IMR-90 (cell line): ENCODE data around the gene POU2F1. TPM values are rescaled to one million over a fixed set of nuclear protein-coding genes. Genes with fewer than 3 reads are reported as not detected.

Experiments
- ATAC-seq: fragments of 200-7000 bp; cut with Tn5 transposase; 2 replicates; pipeline ENCODE4 v1.9.1; 2020; ENCODE audit warnings: low read depth, mild to moderate bottlenecking, moderate library complexity
- BruUV-seq: library from RNA; stranded (reverse); fragments of 400-500 nt; replicated peaks from 2 replicates; lab custom pipeline; 2021; lab: Mats Ljungman, UMichigan
- CTCF ChIA-PET: fragments of 300-600 bp; formaldehyde crosslinking; extraction: SDS; loops from one replicate; lab custom pipeline; 2021; ENCODE audit warnings: antibody characterized with exemption; lab: Yijun Ruan, JAX
- POLR2A ChIA-PET: fragments of 300-600 bp; sonication (Branson Sonifier 250); formaldehyde crosslinking; loops from one replicate; lab custom pipeline; 2022; ENCODE audit warnings: antibody characterized with exemption; ENCODE audit not compliant: unreplicated experiment; lab: Charles Lee
- DNase-seq: peaks from one replicate; pipeline ENCODE4 v3.0.0; 2013
- H2AFZ ChIP-seq: replicated peaks from 2 replicates; pipeline ENCODE3; 2013; ENCODE audit warnings: low read length, mild to moderate bottlenecking; ENCODE audit not compliant: poor library complexity
- H2AK5ac ChIP-seq: 2 replicates; pipeline ENCODE4 v1.6.1; 2013; ENCODE audit warnings: low read depth, low read length, inconsistent platforms
- H2AK9ac ChIP-seq: replicated peaks from 2 replicates; pipeline ENCODE3; 2013; ENCODE audit warnings: mild to moderate bottlenecking, low read depth, low read length, moderate library complexity; ENCODE audit not compliant: poor library complexity
- H2BK120ac ChIP-seq: 2 replicates; pipeline ENCODE4 v1.6.1; 2013; ENCODE audit warnings: low read depth, low read length, inconsistent platforms
- H2BK15ac ChIP-seq: 3 replicates; pipeline ENCODE4 v1.6.1; 2013; ENCODE audit warnings: low read depth, low read length, inconsistent platforms
- H2BK20ac ChIP-seq: 2 replicates; pipeline ENCODE4 v1.6.1; 2013; ENCODE audit warnings: low read depth, mild to moderate bottlenecking, inconsistent platforms, low read length, moderate library complexity
- H2BK5ac ChIP-seq: 2 replicates; pipeline ENCODE4 v1.6.1; 2013; ENCODE audit warnings: mild to moderate bottlenecking, low read depth, low read length, inconsistent platforms; ENCODE audit not compliant: poor library complexity, severe bottlenecking
- H3K14ac ChIP-seq: replicated peaks from 2 replicates; pipeline ENCODE4 v1.6.1; 2013; ENCODE audit warnings: low read depth, low read length, inconsistent platforms
- H3K18ac ChIP-seq: 2 replicates; pipeline ENCODE4 v1.6.1; 2013; ENCODE audit warnings: low read depth, low read length, control low read depth
- H3K23ac ChIP-seq: 2 replicates; pipeline ENCODE4 v1.6.1; 2013; ENCODE audit warnings: low read depth, low read length, inconsistent platforms
- H3K27ac ChIP-seq: 2 replicates; pipeline ENCODE4 v1.5.1; 2013; ENCODE audit warnings: mild to moderate bottlenecking, control low read depth, low read length; ENCODE audit not compliant: insufficient read depth
- H3K27me3 ChIP-seq: 2 replicates; pipeline ENCODE4 v1.6.1; 2013; ENCODE audit warnings: low read length; ENCODE audit not compliant: control insufficient read depth, insufficient read depth
- H3K36me3 ChIP-seq: 2 replicates; pipeline ENCODE4 v1.6.1; 2013; ENCODE audit warnings: low read length, mixed read lengths; ENCODE audit not compliant: control insufficient read depth, insufficient read depth
- H3K4ac ChIP-seq: 2 replicates; pipeline ENCODE4 v1.6.1; 2013; ENCODE audit warnings: low read depth, low read length, inconsistent platforms
- H3K4me1 ChIP-seq: 2 replicates; pipeline ENCODE4 v1.6.1; 2013; ENCODE audit warnings: low read length, mixed read lengths; ENCODE audit not compliant: control insufficient read depth, insufficient read depth
- H3K4me2 ChIP-seq: 2 replicates; pipeline ENCODE4 v1.6.1; 2013; ENCODE audit warnings: low read depth, mild to moderate bottlenecking, control low read depth, low read length, moderate library complexity
- H3K4me3 ChIP-seq: 2 replicates; pipeline ENCODE4 v1.5.1; 2013; ENCODE audit warnings: low read depth, mild to moderate bottlenecking, control low read depth, low read length, moderate library complexity; ENCODE audit not compliant: insufficient read depth
- H3K56ac ChIP-seq: 2 replicates; pipeline ENCODE4 v1.6.1; 2013; ENCODE audit warnings: low read length, inconsistent platforms; ENCODE audit not compliant: insufficient read depth; ENCODE audit errors: extremely low read depth
- H3K79me1 ChIP-seq, 2 experiments: 2 replicates each; pipeline ENCODE4 v1.6.1; 2013; ENCODE audit warnings: low read length in 2 of 2, inconsistent platforms in 1 of 2, low read depth in 1 of 2
- H3K9ac ChIP-seq: 2 replicates; pipeline ENCODE4 v1.6.1; 2013; ENCODE audit warnings: low read depth, low read length, control low read depth
- H3K9me1 ChIP-seq: 2 replicates; pipeline ENCODE4 v1.6.1; 2013; ENCODE audit warnings: low read length, inconsistent platforms; ENCODE audit not compliant: insufficient read depth
- H3K9me3 ChIP-seq: 2 replicates; pipeline ENCODE4 v1.6.1; 2013; ENCODE audit warnings: low read length; ENCODE audit not compliant: control insufficient read depth, insufficient read depth
- H4K20me1 ChIP-seq: 2 replicates; pipeline ENCODE4 v1.6.1; 2013; ENCODE audit warnings: low read length, inconsistent platforms; ENCODE audit not compliant: insufficient read depth
- H4K5ac ChIP-seq: 2 replicates; pipeline ENCODE4 v1.6.1; 2013; ENCODE audit warnings: mild to moderate bottlenecking, low read depth, low read length, control low read depth
- H4K8ac ChIP-seq, 2 experiments: 2 replicates each; pipeline ENCODE4 v1.6.1; 2013; ENCODE audit warnings: low read depth in 2 of 2, low read length in 2 of 2, control low read depth in 1 of 2, inconsistent platforms in 1 of 2
- H4K91ac ChIP-seq: 2 replicates; pipeline ENCODE4 v1.6.1; 2013; ENCODE audit warnings: low read depth, low read length, inconsistent platforms; ENCODE audit not compliant: insufficient read depth
- CTCF ChIP-seq: conservative IDR thresholded peaks from 2 replicates; pipeline ENCODE4 v1.5.1; 2012; ENCODE audit warnings: mild to moderate bottlenecking, low read depth, low read length, improper control_type of control experiment
- RCOR1 ChIP-seq: IDR thresholded peaks from 2 replicates; pipeline ENCODE4 v1.6.1; 2012; ENCODE audit warnings: mild to moderate bottlenecking, low read length, improper control_type of control experiment; ENCODE audit not compliant: insufficient replicate concordance
- RFX5 ChIP-seq: IDR thresholded peaks from 2 replicates; pipeline ENCODE4 v1.8.0; 2012; ENCODE audit warnings: low read depth, mild to moderate bottlenecking, low read length, moderate library complexity
- WGBS, 2 experiments: methylation state at CpG; one replicate each; pipeline versions ENCODE4 v1.1.5 to v1.1.7; 2013; ENCODE audit warnings: missing lambda C conversion rate in 2 of 2; ENCODE audit not compliant: insufficient read length in 1 of 2; ENCODE audit errors: extremely low coverage in 2 of 2; 5-methylcytosine and 5-hydroxymethylcytosine counted together
- dilution Hi-C: fragments of 300-500 bp; cut with HindIII; formaldehyde crosslinking; loops from one replicate; pipeline ENCODE4 v1.14.3; 2018; ENCODE audit warnings: low sequenced_read_pairs; ENCODE audit not compliant: unreplicated experiment
- in situ Hi-C: fragments of 300-500 bp; cut with MboI; formaldehyde crosslinking; loops from 3 replicates; pipeline ENCODE4 v1.14.3; 2019; ENCODE audit warnings: low sequenced_read_pairs, inconsistent platforms, mixed read lengths
- intact Hi-C: fragments of 100-400 bp; cut with micrococcal nuclease; formaldehyde crosslinking; loops from 2 replicates; pipeline ENCODE4 v1.10.0; 2022
- polyA plus RNA-seq, 3 experiments: library from polyadenylated mRNA; depleted of rRNA; stranded (reverse); fragments of >200 nt; gene quantifications; 2 replicates each; pipeline ENCODE4 v1.2.3, GENCODE V29; 2012; ENCODE audit warnings: low replicate concordance in 1 of 3
- total RNA-seq: library from RNA; depleted of rRNA; stranded (reverse); fragments of >200 nt; gene quantifications from 2 replicates; pipeline ENCODE4 v1.2.3, GENCODE V29; 2012

POU2F1 gene
- total and polyA plus RNA-seq, 2 of the 4 experiments (the other 2 are of a cell fraction): 1.2 to 3.4 TPM

GRCh38 chr1:167392200-167392696 is 171.6 kb downstream of the POU2F1 start:
- WGBS, 2 experiments: 90% methylated on average over 2 of the region's 7 CpGs; no CpG with 5 or more reads in 1 of the 2 experiments
- no TSS peak for BruUV-seq
- in situ Hi-C loops: no loop called here

More at GRCh38 chr1:167392200-167392696, 171.6 kb downstream of the POU2F1 start:
- Histone ChIP-seq H3K27me3 (no peaks in the 10 kb centered on the region), H3K79me1 (no peaks in the 10 kb centered on the region), H4K5ac (no peak overlapping the region), H3K9me3 (no peaks in the 10 kb centered on the region), H3K36me3 (peaks cover 3% of the 10 kb centered on the region), H3K4me1 (no peaks in the 10 kb centered on the region), H4K91ac (no peak overlapping the region), H2AK5ac (no peak overlapping the region), H2BK15ac (no peak overlapping the region), H3K27ac (no peak overlapping the region), H3K4ac (no peak overlapping the region), H4K20me1 (no peaks in the 10 kb centered on the region), H3K4me3 (no peak overlapping the region), H4K8ac (no peak overlapping the region), H2BK5ac (no peak overlapping the region), H3K18ac (no peak overlapping the region), H3K23ac (no peak overlapping the region), H3K14ac (no peak overlapping the region), H2AFZ (no peak overlapping the region), H3K56ac (no peak overlapping the region), H2AK9ac (no peak overlapping the region), H2BK120ac (no peak overlapping the region), H3K9me1 (no peaks in the 10 kb centered on the region), H3K9ac (no peak overlapping the region), H3K4me2 (no peak overlapping the region), H2BK20ac (no peak overlapping the region)
- TF ChIP-seq RFX5: no peak
- no peak for TF ChIP-seq CTCF
- TF ChIP-seq RCOR1: no peak
- no peak for ATAC-seq
- POLR2A ChIA-PET: no interaction called here
- CTCF ChIA-PET: no interaction called here
- DNase-seq: no peak
- intact Hi-C loops: no loop called here
- dilution Hi-C loops: no loop called here
